K562 (cell line): ENCODE data around the gene NODAL. TPM values are rescaled to one million over a fixed set of nuclear protein-coding genes. Genes with fewer than 3 reads are reported as not detected.

Experiments used
- BACH1 ChIP-seq: fragments of 200-800 bp; sonication (Bioruptor generic); IDR thresholded peaks from 2 replicates; pipeline ENCODE4 v1.6.1; 2016; ENCODE audit warnings: missing genetic modification characterization, missing compliant biosample characterization
- BCL6 ChIP-seq: fragments of 250-450 bp; sonication (Bioruptor Pico); IDR thresholded peaks from 2 replicates; pipeline ENCODE4 v1.4.0; 2020
- ETV5 ChIP-seq: sonication (generic); formaldehyde crosslinking; IDR thresholded peaks from 2 replicates; pipeline ENCODE4 v1.4.0; 2020; ENCODE audit warnings: low read depth, mild to moderate bottlenecking, missing genetic modification reagents
- NFXL1 ChIP-seq: fragments of 450-650 bp; formaldehyde crosslinking; IDR thresholded peaks from 2 replicates; pipeline ENCODE4 v1.4.0; 2021; ENCODE audit warnings: mild to moderate bottlenecking
- POU5F1 ChIP-seq: fragments of 150-350 bp; IDR thresholded peaks from 2 replicates; pipeline ENCODE4 v1.6.1; 2014; ENCODE audit warnings: borderline replicate concordance, low read length, low read depth, mild to moderate bottlenecking; ENCODE audit not compliant: partially characterized antibody
- WHSC1 ChIP-seq: IDR thresholded peaks from one replicate; pipeline ENCODE4 v1.6.1; 2012; ENCODE audit warnings: low read length, control low read depth, inconsistent platforms
- ZBTB7A ChIP-seq: IDR thresholded peaks from 2 replicates; pipeline ENCODE4 v1.6.1; 2011; ENCODE audit warnings: low read depth, mild to moderate bottlenecking, low read length, moderate library complexity, borderline replicate concordance; ENCODE audit not compliant: control insufficient read depth
- ZBTB8A ChIP-seq: fragments of 450-650 bp; IDR thresholded peaks from 2 replicates; pipeline ENCODE4 v1.6.1; 2018; ENCODE audit warnings: mild to moderate bottlenecking, moderate library complexity; ENCODE audit not compliant: partially characterized antibody
- ZNF699 ChIP-seq: fragments of 250-450 bp; sonication (Bioruptor Pico); IDR thresholded peaks from 2 replicates; pipeline ENCODE4 v1.8.0; 2021; ENCODE audit warnings: mild to moderate bottlenecking, moderate library complexity; ENCODE audit not compliant: insufficient replicate concordance
- polyA plus RNA-seq, 8 experiments: library from polyadenylated mRNA; depleted of rRNA in 4 of 8; stranded (reverse) in 5 of 8; unstranded in 3 of 8; fragments of >200 nt; fragmentation: Nextera tagmentation in 2 of 8; fragmentation: Illumina TruSeq in 1 of 8; extraction: Ambion mirVana in 2 of 8; extraction: Trizol in 1 of 8; gene quantifications; 2 replicates each; pipeline versions ENCODE4 v1.2.1 to v1.2.3, GENCODE V29; 2011 to 2014; ENCODE audit warnings: inconsistent platforms in 1 of 8, missing spikeins in 1 of 8
- total RNA-seq, 7 experiments: library from RNA; depleted of rRNA in 6 of 7; stranded (reverse); fragments of >200 nt in 6 of 7; fragmentation: Illumina TruSeq in 2 of 7; extraction: Trizol in 2 of 7; gene quantifications; 2 replicates each; pipeline versions ENCODE4 v1.2.1 to v1.2.3, GENCODE V29; 2011 to 2021; ENCODE audit warnings: low replicate concordance in 1 of 7
- TF ChIP-seq, protein P1 (sequence below), 2 experiments: IDR thresholded peaks; 2 replicates each; pipeline ENCODE4 v1.6.1; 2011; ENCODE audit warnings: borderline replicate concordance in 1 of 2, control low read depth in 1 of 2, low read depth in 1 of 2, low read length in 1 of 2, mild to moderate bottlenecking in 1 of 2, mixed read lengths in 1 of 2, moderate library complexity in 1 of 2; ENCODE audit not compliant: insufficient read depth in 1 of 2, insufficient read length in 1 of 2, poor library complexity in 1 of 2, severe bottlenecking in 1 of 2; ENCODE audit errors: extremely low read depth in 1 of 2
- TF ChIP-seq, protein P2 (sequence below): fragments of 450-650 bp; formaldehyde crosslinking; IDR thresholded peaks from 2 replicates; pipeline ENCODE4 v1.4.0; 2022; ENCODE audit warnings: mild to moderate bottlenecking, moderate library complexity
- TF ChIP-seq, protein P3 (sequence below): fragments of 450-650 bp; conservative IDR thresholded peaks from 2 replicates; pipeline ENCODE4 v1.6.1; 2016; ENCODE audit warnings: missing genetic modification characterization, low read depth, mild to moderate bottlenecking, control low read depth, missing compliant biosample characterization
- TF ChIP-seq, protein P4 (sequence below): sonication (generic); formaldehyde crosslinking; IDR thresholded peaks from 2 replicates; pipeline ENCODE4 v1.9.0; 2022; ENCODE audit warnings: mild to moderate bottlenecking, missing genetic modification reagents

Gene NODAL
- total and polyA plus RNA-seq, 9 of the 15 experiments (the other 6 are each of a cell fraction or from before 2014, with no cell fraction given): not detected

DNA sequence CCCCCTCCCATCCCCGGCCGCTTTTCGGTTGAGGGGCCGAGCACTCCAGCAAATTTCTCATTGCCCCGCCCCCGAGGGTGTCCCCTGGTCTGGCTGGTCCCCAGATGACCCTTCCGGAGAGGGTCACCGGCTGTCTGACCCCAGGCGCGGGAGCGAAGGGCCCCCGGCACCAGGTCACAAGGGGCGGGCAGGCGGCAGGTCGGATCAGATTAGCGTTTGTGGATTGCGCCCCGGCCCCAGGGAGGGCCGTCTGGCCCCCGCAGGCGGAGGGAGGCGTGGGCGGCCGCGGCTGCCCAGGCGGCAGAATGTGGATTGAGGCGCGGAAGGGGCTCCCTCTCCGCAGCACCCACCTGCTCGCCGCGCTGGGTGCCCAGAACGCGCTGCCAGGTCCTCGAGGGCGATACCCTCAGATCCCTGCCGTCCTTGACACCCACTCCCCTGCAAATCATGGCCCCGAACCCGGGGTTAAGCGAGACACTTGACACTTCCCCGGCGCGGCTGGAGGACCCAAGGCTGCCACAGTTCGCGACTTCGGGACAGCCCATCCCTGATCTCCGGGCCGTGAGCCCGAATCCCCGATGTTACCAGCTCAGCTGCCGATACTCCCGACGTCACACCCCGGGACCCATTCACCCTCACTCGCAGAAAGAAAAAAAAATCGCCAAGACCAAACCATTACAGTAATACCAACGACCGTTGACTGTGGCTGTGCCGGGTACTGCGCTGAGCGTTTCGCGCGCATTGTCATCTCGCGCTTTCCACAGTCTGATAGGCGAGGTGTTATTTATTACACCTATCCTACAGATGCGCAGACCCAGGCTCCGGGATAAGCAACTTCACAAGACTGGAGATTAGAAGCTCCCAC lies 953 bp downstream of the NODAL start (continued):
- TF ChIP-seq ZNF699 (CRISPR knock-in tag) (no peak), ZBTB8A (no peak), BACH1 (no peak), ETV5 (CRISPR knock-in tag) (no peak), WHSC1 (no peak), BCL6 (no peak), NFXL1 (CRISPR knock-in tag) (no peak), POU5F1 (no peak), ZBTB7A (peak; percentile 57; the same call in 1 of the 2 replicates)
- TF ChIP-seq, protein P1, sequence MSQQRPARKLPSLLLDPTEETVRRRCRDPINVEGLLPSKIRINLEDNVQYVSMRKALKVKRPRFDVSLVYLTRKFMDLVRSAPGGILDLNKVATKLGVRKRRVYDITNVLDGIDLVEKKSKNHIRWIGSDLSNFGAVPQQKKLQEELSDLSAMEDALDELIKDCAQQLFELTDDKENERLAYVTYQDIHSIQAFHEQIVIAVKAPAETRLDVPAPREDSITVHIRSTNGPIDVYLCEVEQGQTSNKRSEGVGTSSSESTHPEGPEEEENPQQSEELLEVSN (IDR thresholded peaks at IDR 0.05; ENCODE audit: borderline replicate concordance in 1 of 2, extremely low read depth in 1 of 2, insufficient read depth in 1 of 2, insufficient read length in 1 of 2, low read depth in 1 of 2, low read length in 1 of 2, poor library complexity in 1 of 2, severe bottlenecking in 1 of 2): peak in 1 of 2 experiments; percentile 9
- TF ChIP-seq, protein P2, sequence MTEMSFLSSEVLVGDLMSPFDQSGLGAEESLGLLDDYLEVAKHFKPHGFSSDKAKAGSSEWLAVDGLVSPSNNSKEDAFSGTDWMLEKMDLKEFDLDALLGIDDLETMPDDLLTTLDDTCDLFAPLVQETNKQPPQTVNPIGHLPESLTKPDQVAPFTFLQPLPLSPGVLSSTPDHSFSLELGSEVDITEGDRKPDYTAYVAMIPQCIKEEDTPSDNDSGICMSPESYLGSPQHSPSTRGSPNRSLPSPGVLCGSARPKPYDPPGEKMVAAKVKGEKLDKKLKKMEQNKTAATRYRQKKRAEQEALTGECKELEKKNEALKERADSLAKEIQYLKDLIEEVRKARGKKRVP (CRISPR knock-in tag): no peak
- TF ChIP-seq, protein P3, sequence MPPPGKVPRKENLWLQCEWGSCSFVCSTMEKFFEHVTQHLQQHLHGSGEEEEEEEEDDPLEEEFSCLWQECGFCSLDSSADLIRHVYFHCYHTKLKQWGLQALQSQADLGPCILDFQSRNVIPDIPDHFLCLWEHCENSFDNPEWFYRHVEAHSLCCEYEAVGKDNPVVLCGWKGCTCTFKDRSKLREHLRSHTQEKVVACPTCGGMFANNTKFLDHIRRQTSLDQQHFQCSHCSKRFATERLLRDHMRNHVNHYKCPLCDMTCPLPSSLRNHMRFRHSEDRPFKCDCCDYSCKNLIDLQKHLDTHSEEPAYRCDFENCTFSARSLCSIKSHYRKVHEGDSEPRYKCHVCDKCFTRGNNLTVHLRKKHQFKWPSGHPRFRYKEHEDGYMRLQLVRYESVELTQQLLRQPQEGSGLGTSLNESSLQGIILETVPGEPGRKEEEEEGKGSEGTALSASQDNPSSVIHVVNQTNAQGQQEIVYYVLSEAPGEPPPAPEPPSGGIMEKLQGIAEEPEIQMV (tag): no peak
- TF ChIP-seq, protein P4, sequence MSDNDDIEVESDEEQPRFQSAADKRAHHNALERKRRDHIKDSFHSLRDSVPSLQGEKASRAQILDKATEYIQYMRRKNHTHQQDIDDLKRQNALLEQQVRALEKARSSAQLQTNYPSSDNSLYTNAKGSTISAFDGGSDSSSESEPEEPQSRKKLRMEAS (CRISPR knock-in tag): no peak
- TF ChIP-seq, all 486 proteins: peak for 6
